GM23338 (cell line): ENCODE measurements around the gene AGAP1.

Source experiments
- CREB1 ChIP-seq: fragments of 250-450 bp; sonication (Bioruptor Pico); IDR thresholded peaks from 2 replicates; pipeline ENCODE4 v1.5.0; 2020; ENCODE audit warnings: low read depth, mild to moderate bottlenecking, moderate library complexity
- EZH2 ChIP-seq: fragments of 200-600 bp; sonication (generic); IDR thresholded peaks from one replicate; pipeline ENCODE4 v1.8.0; 2017; ENCODE audit warnings: antibody characterized with exemption, mild to moderate bottlenecking, low read depth; ENCODE audit not compliant: unreplicated experiment
- EZH2phosphoT487 ChIP-seq: fragments of 200-600 bp; sonication (generic); IDR thresholded peaks from one replicate; pipeline ENCODE4 v1.8.1; 2018; ENCODE audit warnings: antibody characterized with exemption; ENCODE audit not compliant: unreplicated experiment
- JUNB ChIP-seq: IDR thresholded peaks from one replicate; pipeline ENCODE4 v1.6.1; 2016; ENCODE audit warnings: antibody characterized with exemption; ENCODE audit not compliant: unreplicated experiment
- NANOG ChIP-seq: IDR thresholded peaks from 2 replicates; pipeline ENCODE4 v1.6.1; 2016; ENCODE audit warnings: antibody characterized with exemption, borderline replicate concordance
- POLR2AphosphoS5 ChIP-seq: IDR thresholded peaks from 2 replicates; pipeline ENCODE4 v1.6.1; 2016; ENCODE audit warnings: antibody characterized with exemption, low read depth
- STAT1 ChIP-seq: IDR thresholded peaks from one replicate; pipeline ENCODE4 v1.6.1; 2016; ENCODE audit warnings: antibody characterized with exemption; ENCODE audit not compliant: unreplicated experiment
- ZNF114 ChIP-seq: fragments of 250-450 bp; sonication (Bioruptor Pico); IDR thresholded peaks from 2 replicates; pipeline ENCODE4 v1.5.0; 2020; ENCODE audit warnings: mild to moderate bottlenecking, moderate library complexity
- ZNF331 ChIP-seq: fragments of 250-450 bp; sonication (Bioruptor Pico); IDR thresholded peaks from 2 replicates; pipeline ENCODE4 v1.5.0; 2020; ENCODE audit warnings: low read depth, mild to moderate bottlenecking, moderate library complexity
- TF ChIP-seq, protein P1 (sequence below), 2 experiments: fragments of 200-600 bp in 1 of 2; sonication (generic) in 1 of 2; conservative IDR thresholded peaks; 2 replicates each; pipeline versions ENCODE4 v1.5.1 to v1.6.1; 2016 to 2017; ENCODE audit warnings: antibody characterized with exemption in 2 of 2, low read depth in 2 of 2, mild to moderate bottlenecking in 2 of 2, moderate library complexity in 1 of 2
- TF ChIP-seq, protein P2 (sequence below): IDR thresholded peaks from one replicate; pipeline ENCODE4 v1.6.1; 2018; ENCODE audit warnings: antibody characterized with exemption; ENCODE audit not compliant: unreplicated experiment
- TF ChIP-seq, protein P3 (sequence below): fragments of 250-450 bp; sonication (Bioruptor Pico); IDR thresholded peaks from 2 replicates; pipeline ENCODE4 v1.5.0; 2020; ENCODE audit warnings: mild to moderate bottlenecking, moderate library complexity

DNA sequence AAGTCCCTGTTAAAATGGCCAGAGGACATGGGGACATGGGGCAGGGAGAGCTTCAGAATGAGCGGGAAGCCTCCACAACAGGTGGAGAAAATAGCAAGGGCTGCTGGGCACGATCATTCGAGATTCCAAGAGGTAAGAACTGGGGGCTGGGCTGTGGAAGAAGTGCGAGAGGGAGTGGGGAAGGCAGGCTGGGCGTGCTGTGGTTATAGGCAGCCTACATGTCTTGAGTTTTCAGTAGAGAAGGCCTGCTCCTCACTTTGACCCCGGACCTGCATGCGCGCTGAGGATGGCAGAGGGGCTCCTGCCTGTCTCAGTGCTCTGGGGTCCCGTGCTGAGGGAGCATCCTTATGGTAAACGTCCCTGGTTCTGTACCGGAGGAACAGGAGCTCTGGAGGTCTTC, 115.5 kb downstream of the AGAP1 start:
- TF ChIP-seq, protein P1, sequence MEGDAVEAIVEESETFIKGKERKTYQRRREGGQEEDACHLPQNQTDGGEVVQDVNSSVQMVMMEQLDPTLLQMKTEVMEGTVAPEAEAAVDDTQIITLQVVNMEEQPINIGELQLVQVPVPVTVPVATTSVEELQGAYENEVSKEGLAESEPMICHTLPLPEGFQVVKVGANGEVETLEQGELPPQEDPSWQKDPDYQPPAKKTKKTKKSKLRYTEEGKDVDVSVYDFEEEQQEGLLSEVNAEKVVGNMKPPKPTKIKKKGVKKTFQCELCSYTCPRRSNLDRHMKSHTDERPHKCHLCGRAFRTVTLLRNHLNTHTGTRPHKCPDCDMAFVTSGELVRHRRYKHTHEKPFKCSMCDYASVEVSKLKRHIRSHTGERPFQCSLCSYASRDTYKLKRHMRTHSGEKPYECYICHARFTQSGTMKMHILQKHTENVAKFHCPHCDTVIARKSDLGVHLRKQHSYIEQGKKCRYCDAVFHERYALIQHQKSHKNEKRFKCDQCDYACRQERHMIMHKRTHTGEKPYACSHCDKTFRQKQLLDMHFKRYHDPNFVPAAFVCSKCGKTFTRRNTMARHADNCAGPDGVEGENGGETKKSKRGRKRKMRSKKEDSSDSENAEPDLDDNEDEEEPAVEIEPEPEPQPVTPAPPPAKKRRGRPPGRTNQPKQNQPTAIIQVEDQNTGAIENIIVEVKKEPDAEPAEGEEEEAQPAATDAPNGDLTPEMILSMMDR (conservative IDR thresholded peaks at IDR 0.05; ENCODE audit: low read depth in 2 of 2): no peak
- TF ChIP-seq, protein P2, sequence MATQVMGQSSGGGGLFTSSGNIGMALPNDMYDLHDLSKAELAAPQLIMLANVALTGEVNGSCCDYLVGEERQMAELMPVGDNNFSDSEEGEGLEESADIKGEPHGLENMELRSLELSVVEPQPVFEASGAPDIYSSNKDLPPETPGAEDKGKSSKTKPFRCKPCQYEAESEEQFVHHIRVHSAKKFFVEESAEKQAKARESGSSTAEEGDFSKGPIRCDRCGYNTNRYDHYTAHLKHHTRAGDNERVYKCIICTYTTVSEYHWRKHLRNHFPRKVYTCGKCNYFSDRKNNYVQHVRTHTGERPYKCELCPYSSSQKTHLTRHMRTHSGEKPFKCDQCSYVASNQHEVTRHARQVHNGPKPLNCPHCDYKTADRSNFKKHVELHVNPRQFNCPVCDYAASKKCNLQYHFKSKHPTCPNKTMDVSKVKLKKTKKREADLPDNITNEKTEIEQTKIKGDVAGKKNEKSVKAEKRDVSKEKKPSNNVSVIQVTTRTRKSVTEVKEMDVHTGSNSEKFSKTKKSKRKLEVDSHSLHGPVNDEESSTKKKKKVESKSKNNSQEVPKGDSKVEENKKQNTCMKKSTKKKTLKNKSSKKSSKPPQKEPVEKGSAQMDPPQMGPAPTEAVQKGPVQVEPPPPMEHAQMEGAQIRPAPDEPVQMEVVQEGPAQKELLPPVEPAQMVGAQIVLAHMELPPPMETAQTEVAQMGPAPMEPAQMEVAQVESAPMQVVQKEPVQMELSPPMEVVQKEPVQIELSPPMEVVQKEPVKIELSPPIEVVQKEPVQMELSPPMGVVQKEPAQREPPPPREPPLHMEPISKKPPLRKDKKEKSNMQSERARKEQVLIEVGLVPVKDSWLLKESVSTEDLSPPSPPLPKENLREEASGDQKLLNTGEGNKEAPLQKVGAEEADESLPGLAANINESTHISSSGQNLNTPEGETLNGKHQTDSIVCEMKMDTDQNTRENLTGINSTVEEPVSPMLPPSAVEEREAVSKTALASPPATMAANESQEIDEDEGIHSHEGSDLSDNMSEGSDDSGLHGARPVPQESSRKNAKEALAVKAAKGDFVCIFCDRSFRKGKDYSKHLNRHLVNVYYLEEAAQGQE: no peak
- TF ChIP-seq EZH2 (no peak), POLR2AphosphoS5 (no peak), CREB1 (no peak), EZH2phosphoT487 (no peak), JUNB (no peak), NANOG (no peak), STAT1 (no peak), ZNF331 (CRISPR knock-in tag) (no peak), ZNF114 (CRISPR knock-in tag) (no peak)
- TF ChIP-seq, protein P3, sequence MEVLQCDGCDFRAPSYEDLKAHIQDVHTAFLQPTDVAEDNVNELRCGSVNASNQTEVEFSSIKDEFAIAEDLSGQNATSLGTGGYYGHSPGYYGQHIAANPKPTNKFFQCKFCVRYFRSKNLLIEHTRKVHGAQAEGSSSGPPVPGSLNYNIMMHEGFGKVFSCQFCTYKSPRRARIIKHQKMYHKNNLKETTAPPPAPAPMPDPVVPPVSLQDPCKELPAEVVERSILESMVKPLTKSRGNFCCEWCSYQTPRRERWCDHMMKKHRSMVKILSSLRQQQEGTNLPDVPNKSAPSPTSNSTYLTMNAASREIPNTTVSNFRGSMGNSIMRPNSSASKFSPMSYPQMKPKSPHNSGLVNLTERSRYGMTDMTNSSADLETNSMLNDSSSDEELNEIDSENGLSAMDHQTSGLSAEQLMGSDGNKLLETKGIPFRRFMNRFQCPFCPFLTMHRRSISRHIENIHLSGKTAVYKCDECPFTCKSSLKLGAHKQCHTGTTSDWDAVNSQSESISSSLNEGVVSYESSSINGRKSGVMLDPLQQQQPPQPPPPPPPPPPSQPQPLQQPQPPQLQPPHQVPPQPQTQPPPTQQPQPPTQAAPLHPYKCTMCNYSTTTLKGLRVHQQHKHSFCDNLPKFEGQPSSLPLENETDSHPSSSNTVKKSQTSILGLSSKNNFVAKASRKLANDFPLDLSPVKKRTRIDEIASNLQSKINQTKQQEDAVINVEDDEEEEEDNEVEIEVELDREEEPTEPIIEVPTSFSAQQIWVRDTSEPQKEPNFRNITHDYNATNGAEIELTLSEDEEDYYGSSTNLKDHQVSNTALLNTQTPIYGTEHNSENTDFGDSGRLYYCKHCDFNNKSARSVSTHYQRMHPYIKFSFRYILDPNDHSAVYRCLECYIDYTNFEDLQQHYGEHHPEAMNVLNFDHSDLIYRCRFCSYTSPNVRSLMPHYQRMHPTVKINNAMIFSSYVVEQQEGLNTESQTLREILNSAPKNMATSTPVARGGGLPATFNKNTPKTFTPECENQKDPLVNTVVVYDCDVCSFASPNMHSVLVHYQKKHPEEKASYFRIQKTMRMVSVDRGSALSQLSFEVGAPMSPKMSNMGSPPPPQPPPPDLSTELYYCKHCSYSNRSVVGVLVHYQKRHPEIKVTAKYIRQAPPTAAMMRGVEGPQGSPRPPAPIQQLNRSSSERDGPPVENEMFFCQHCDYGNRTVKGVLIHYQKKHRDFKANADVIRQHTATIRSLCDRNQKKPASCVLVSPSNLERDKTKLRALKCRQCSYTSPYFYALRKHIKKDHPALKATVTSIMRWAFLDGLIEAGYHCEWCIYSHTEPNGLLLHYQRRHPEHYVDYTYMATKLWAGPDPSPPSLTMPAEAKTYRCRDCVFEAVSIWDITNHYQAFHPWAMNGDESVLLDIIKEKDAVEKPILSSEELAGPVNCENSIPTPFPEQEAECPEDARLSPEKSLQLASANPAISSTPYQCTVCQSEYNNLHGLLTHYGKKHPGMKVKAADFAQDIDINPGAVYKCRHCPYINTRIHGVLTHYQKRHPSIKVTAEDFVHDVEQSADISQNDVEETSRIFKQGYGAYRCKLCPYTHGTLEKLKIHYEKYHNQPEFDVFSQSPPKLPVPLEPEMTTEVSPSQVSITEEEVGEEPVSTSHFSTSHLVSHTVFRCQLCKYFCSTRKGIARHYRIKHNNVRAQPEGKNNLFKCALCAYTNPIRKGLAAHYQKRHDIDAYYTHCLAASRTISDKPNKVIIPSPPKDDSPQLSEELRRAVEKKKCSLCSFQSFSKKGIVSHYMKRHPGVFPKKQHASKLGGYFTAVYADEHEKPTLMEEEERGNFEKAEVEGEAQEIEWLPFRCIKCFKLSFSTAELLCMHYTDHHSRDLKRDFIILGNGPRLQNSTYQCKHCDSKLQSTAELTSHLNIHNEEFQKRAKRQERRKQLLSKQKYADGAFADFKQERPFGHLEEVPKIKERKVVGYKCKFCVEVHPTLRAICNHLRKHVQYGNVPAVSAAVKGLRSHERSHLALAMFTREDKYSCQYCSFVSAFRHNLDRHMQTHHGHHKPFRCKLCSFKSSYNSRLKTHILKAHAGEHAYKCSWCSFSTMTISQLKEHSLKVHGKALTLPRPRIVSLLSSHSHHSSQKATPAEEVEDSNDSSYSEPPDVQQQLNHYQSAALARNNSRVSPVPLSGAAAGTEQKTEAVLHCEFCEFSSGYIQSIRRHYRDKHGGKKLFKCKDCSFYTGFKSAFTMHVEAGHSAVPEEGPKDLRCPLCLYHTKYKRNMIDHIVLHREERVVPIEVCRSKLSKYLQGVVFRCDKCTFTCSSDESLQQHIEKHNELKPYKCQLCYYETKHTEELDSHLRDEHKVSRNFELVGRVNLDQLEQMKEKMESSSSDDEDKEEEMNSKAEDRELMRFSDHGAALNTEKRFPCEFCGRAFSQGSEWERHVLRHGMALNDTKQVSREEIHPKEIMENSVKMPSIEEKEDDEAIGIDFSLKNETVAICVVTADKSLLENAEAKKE: no peak
